Natural killer cell (primary cell): ENCODE data around the gene CADM1. TPM values are rescaled to one million over a fixed set of nuclear protein-coding genes. Genes with fewer than 3 reads are reported as not detected.

ENCODE experiments used
- ATAC-seq, 3 donors: fragments of 150-1000 bp in 2 of 3; fragments of 200-7000 bp in 1 of 3; cut with Tn5 transposase; 1 replicate in 1 of 3; 2 replicates in 2 of 3; pipeline ENCODE4 v1.10.0; 2021; ENCODE audit warnings: mild to moderate bottlenecking in 2 of 3, moderate library complexity in 2 of 3
- DNase-seq, 2 donors: peaks; one replicate each; pipeline versions ENCODE4 v3.0.0 to v3.0.0-alpha.2; 2013 to 2021; ENCODE audit warnings: mixed read lengths in 1 of 2
- H3K27ac ChIP-seq: one replicate; pipeline ENCODE4 v1.5.1; 2013; ENCODE audit warnings: mild to moderate bottlenecking, low read length
- H3K27me3 ChIP-seq: one replicate; pipeline ENCODE4 v1.6.1; 2013; ENCODE audit warnings: low read length; ENCODE audit not compliant: control insufficient read depth, insufficient read depth
- H3K36me3 ChIP-seq: one replicate; pipeline ENCODE4 v1.6.1; 2013; ENCODE audit warnings: low read length; ENCODE audit not compliant: control insufficient read depth, insufficient read depth
- H3K4me1 ChIP-seq: one replicate; pipeline ENCODE4 v1.6.1; 2013; ENCODE audit warnings: low read length; ENCODE audit not compliant: control insufficient read depth, insufficient read depth
- H3K4me3 ChIP-seq: one replicate; pipeline ENCODE4 v1.5.1; 2013; ENCODE audit warnings: low read length
- H3K9me3 ChIP-seq: one replicate; pipeline ENCODE4 v1.6.1; 2013; ENCODE audit warnings: low read length; ENCODE audit not compliant: control insufficient read depth, insufficient read depth
- H3K27ac Mint-ChIP-seq, 2 donors: one replicate each; pipeline ENCODE4 v1.8.0; 2022; ENCODE audit warnings: mild to moderate bottlenecking in 2 of 2, mixed read lengths in 2 of 2, moderate library complexity in 1 of 2
- H3K27me3 Mint-ChIP-seq, 2 donors: one replicate each; pipeline ENCODE4 v1.8.0; 2022; ENCODE audit warnings: low read depth in 2 of 2, mixed read lengths in 2 of 2
- H3K36me3 Mint-ChIP-seq: one replicate; pipeline ENCODE4 v1.8.0; 2022; ENCODE audit warnings: mixed read lengths
- H3K4me1 Mint-ChIP-seq, 2 donors: one replicate each; pipeline ENCODE4 v1.8.0; 2022; ENCODE audit warnings: mixed read lengths in 2 of 2
- H3K4me3 Mint-ChIP-seq: one replicate; pipeline ENCODE4 v1.8.0; 2022; ENCODE audit warnings: mild to moderate bottlenecking, moderate library complexity, mixed read lengths
- H3K9me3 Mint-ChIP-seq, 2 donors: one replicate each; pipeline ENCODE4 v1.8.0; 2022; ENCODE audit warnings: mixed read lengths in 2 of 2
- WGBS: methylation state at CpG from one replicate; pipeline ENCODE4 v1.1.7; 2013; ENCODE audit warnings: missing lambda C conversion rate; ENCODE audit not compliant: insufficient coverage; 5-methylcytosine and 5-hydroxymethylcytosine counted together
- intact Hi-C: fragments of 100-400 bp; cut with micrococcal nuclease; formaldehyde crosslinking; loops from one replicate; pipeline ENCODE4 v1.14.2; 2022
- total RNA-seq, 4 donors: library from RNA; stranded (reverse); fragments of 120-200 nt in 1 of 4; gene quantifications; one replicate each; pipeline versions ENCODE4 v1.2.3 to v1.2.4, GENCODE V29; 2013 to 2022
- TF ChIP-seq, protein P1 (sequence below): fragments of 200-600 bp; IDR thresholded peaks from one replicate; pipeline ENCODE4 v1.8.0; 2022; ENCODE audit warnings: antibody characterized with exemption

Gene CADM1
- total RNA-seq, 3 donors from 2014 or later (not counting 1 experiment from before 2014, with no cell fraction given), result 3.2 to 4.2 (median 3.9) TPM

DNA sequence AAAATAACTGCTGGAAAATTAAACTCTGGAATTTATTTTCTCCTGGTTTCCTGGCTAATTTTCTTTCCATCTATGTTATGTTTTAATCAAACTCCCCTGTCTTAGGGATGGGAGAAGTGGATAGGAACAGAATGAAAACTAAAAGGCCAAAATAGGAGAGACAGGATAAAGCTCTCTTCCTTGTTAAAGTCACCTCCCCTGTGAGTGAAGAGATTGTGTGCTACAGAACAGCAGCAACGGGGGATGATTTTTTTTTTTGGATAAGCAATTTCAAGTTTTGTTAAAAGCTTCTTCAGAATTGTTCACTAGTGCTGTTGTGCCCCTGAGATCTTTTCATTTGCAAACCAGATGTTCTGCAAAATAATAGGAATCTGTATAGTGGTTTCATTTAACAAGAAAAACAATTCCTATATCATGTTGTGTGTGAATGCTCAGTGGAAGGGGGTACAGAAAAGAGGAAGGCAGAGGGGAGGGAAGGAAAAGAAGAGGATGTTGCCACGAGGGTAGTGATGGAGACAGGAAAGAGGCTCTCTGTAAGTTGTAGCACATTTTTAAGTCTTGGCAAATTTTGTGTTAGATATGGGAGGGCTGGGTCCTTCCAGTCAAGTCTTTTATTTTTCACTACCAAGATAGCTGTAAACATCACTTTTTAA lies 301.2 kb downstream of the CADM1 start:
- WGBS, result 19% methylated on average over 2 of the region's 2 CpGs
- H3K36me3 Mint-ChIP-seq, result no peaks in the 10 kb centered on the region
- H3K36me3 ChIP-seq, result no peaks in the 10 kb centered on the region
- H3K27ac ChIP-seq, result no peak overlapping the region
- no peak overlapping the region for H3K27ac Mint-ChIP-seq
- H3K4me1 Mint-ChIP-seq, result no peaks in the 10 kb centered on the region
- ATAC-seq, result no peak
- H3K9me3 Mint-ChIP-seq, result no peaks in the 10 kb centered on the region
- no peak for DNase-seq
- H3K4me3 Mint-ChIP-seq, result no peak overlapping the region
- H3K27me3 Mint-ChIP-seq, result peaks cover 0 to 5% of the 10 kb centered on the region in 2 donors
- no peaks in the 10 kb centered on the region for H3K9me3 ChIP-seq
- H3K4me3 ChIP-seq, result no peak overlapping the region
- H3K27me3 ChIP-seq, result no peaks in the 10 kb centered on the region
- intact Hi-C loops, result no loop called here
- TF ChIP-seq, protein P1, sequence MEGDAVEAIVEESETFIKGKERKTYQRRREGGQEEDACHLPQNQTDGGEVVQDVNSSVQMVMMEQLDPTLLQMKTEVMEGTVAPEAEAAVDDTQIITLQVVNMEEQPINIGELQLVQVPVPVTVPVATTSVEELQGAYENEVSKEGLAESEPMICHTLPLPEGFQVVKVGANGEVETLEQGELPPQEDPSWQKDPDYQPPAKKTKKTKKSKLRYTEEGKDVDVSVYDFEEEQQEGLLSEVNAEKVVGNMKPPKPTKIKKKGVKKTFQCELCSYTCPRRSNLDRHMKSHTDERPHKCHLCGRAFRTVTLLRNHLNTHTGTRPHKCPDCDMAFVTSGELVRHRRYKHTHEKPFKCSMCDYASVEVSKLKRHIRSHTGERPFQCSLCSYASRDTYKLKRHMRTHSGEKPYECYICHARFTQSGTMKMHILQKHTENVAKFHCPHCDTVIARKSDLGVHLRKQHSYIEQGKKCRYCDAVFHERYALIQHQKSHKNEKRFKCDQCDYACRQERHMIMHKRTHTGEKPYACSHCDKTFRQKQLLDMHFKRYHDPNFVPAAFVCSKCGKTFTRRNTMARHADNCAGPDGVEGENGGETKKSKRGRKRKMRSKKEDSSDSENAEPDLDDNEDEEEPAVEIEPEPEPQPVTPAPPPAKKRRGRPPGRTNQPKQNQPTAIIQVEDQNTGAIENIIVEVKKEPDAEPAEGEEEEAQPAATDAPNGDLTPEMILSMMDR, result no peak
- no peaks in the 10 kb centered on the region for H3K4me1 ChIP-seq

DNA sequence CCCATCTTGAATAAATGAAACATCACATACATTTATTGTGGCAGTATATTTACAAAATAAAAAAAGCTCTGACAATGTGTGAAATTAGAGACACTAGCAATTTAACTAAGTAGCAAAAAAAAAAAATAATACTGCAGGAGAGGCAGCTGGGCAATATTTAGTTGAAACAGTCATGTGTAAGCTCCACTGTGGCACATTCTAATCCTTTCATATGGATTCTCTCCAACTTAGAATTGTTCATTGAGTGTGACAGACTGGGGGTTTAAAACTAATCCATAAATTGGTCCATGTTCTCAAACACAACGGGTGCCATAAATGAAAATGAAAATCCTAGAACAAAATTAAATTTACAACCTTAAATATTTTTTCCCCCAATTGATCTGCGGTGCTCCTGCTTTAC lies 302.1 kb downstream of the CADM1 start:
- ATAC-seq (no peak), DNase-seq (no peak)
- H3K27ac Mint-ChIP-seq, result no peak overlapping the region
- H3K36me3 Mint-ChIP-seq, result no peaks in the 10 kb centered on the region
- peaks cover 0 to 5% of the 10 kb centered on the region in 2 donors for H3K27me3 Mint-ChIP-seq
- Histone ChIP-seq H3K4me3 (no peak overlapping the region), H3K27ac (no peak overlapping the region), H3K36me3 (no peaks in the 10 kb centered on the region), H3K9me3 (no peaks in the 10 kb centered on the region), H3K4me1 (no peaks in the 10 kb centered on the region), H3K27me3 (no peaks in the 10 kb centered on the region)
- intact Hi-C loops, result no loop called here
- no peaks in the 10 kb centered on the region for H3K9me3 Mint-ChIP-seq
- TF ChIP-seq, protein P1, result no peak
- 88% methylated on average over 1 of the region's 2 CpGs for WGBS
- no peak overlapping the region for H3K4me3 Mint-ChIP-seq
- no peaks in the 10 kb centered on the region for H3K4me1 Mint-ChIP-seq

DNA sequence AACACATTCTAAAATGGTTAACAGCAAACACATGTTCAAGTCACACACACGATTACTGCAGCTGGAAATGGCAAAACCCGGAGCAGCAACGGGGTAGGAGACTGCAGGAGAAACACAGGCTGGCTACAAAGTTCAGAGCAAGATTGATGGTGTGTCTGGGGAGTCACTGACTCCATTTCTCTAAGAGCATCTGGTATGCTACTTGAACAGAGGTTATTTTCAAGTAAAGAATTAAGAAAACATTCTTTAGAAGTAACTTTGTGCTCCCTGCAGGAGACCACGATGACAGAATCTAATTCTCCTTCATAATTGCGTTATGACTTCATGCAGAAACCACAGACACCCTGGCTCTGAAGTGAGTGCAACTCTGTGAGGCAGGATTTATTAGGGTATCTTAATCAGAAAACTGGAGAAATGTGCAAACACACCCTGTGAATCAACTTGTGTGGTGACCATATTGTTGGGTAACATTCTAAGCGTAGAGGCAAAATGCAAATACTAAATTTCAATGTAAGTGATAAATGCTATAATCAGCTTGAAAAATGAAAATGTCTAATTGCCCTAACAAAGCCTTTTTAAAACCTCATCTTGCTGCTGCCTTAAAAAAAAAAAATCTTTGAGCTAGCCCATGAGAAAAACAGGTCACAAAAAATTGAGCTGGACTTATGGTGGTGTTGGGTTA lies 303.0 kb downstream of the CADM1 start:
- DNase-seq, result no peak
- Mint-ChIP-seq H3K9me3 (no peaks in the 10 kb centered on the region), H3K27me3 (peaks cover 0 to 5% of the 10 kb centered on the region in 2 donors), H3K4me1 (no peaks in the 10 kb centered on the region), H3K36me3 (no peaks in the 10 kb centered on the region), H3K27ac (no peak overlapping the region), H3K4me3 (no peak overlapping the region)
- no peaks in the 10 kb centered on the region for H3K36me3 ChIP-seq
- H3K27ac ChIP-seq, result no peak overlapping the region
- WGBS, result 71% methylated on average over 5 of the region's 6 CpGs
- H3K9me3 ChIP-seq, result no peaks in the 10 kb centered on the region
- H3K4me3 ChIP-seq, result no peak overlapping the region
- intact Hi-C loops, result no loop called here
- TF ChIP-seq, protein P1, result no peak
- no peaks in the 10 kb centered on the region for H3K27me3 ChIP-seq
- ATAC-seq, result no peak
- H3K4me1 ChIP-seq, result no peaks in the 10 kb centered on the region
